GM12878 (cell line): ENCODE data around the gene IPO11.

Experiments
- CEBPB ChIP-seq, 2 experiments: fragments of 150-350 bp in 1 of 2; IDR thresholded peaks; 2 replicates each; pipeline ENCODE4 v1.6.1; 2012 to 2014; ENCODE audit warnings: low read depth in 2 of 2, low read length in 2 of 2, borderline replicate concordance in 1 of 2, inconsistent platforms in 1 of 2
- CHD1 ChIP-seq: IDR thresholded peaks from 2 replicates; pipeline ENCODE4 v1.6.1; 2012; ENCODE audit warnings: low read depth, low read length, improper control_type of control experiment
- EZH2 ChIP-seq: IDR thresholded peaks from 2 replicates; pipeline ENCODE4 v1.6.1; 2012; ENCODE audit warnings: low read depth, mild to moderate bottlenecking, control low read depth, inconsistent platforms, low read length, borderline replicate concordance; ENCODE audit not compliant: control insufficient read depth
- HDAC2 ChIP-seq: fragments of 200-600 bp; sonication (generic); IDR thresholded peaks from 2 replicates; pipeline ENCODE4 v1.6.1; 2017
- MTA3 ChIP-seq: IDR thresholded peaks from 2 replicates; pipeline ENCODE4 v1.6.1; 2012; ENCODE audit warnings: low read length, inconsistent platforms, borderline replicate concordance
- POLR2A ChIP-seq: IDR thresholded peaks from 2 replicates; pipeline ENCODE4 v1.6.1; 2011; ENCODE audit warnings: low read depth, mild to moderate bottlenecking, low read length
- TCF12 ChIP-seq: IDR thresholded peaks from 2 replicates; pipeline ENCODE4 v1.6.1; 2011; ENCODE audit warnings: low read depth, mild to moderate bottlenecking, low read length

- TF ChIP-seq POLR2A (no peak), MTA3 (no peak), EZH2 (no peak), CHD1 (no peak), CEBPB (IDR thresholded peaks at IDR 0.05; ENCODE audit: borderline replicate concordance in 1 of 2, low read depth in 2 of 2, low read length in 2 of 2) (no peak), TCF12 (no peak), HDAC2 (no peak)
Observed at GRCh38 chr5:62504129-62504528, 91.6 kb downstream of the IPO11 start.
